MM.1S (cell line): Measurements from ENCODE around the gene AKAP9.

Source experiments
- CTCF ChIP-seq: fragments of 300-600 bp; sonication (generic); IDR thresholded peaks from 2 replicates; pipeline ENCODE4 v1.5.1; 2016; ENCODE audit warnings: antibody characterized with exemption, low read length, mixed read lengths
- EZH2 ChIP-seq: fragments of 300-600 bp; sonication (generic); optimal IDR thresholded peaks from 2 replicates; pipeline ENCODE3; 2017; ENCODE audit warnings: low read depth, mild to moderate bottlenecking, antibody characterized with exemption, low read length, mixed read lengths

- no peak for TF ChIP-seq CTCF
- no peak for TF ChIP-seq EZH2
These were observed 33.4 kb downstream of the AKAP9 start for GRCh38 chr7:91974066-91974465.
